ENCODE measurements around the gene TBXAS1. TPM values are rescaled to one million over a fixed set of nuclear protein-coding genes. Genes with fewer than 3 reads are reported as not detected.

TBXAS1 gene
- total and polyA plus RNA-seq, 2 of the 8 experiments (the other 6 are each of a cell fraction or from before 2014, with no cell fraction given), result 0.86 to 2.1 TPM

DNA sequence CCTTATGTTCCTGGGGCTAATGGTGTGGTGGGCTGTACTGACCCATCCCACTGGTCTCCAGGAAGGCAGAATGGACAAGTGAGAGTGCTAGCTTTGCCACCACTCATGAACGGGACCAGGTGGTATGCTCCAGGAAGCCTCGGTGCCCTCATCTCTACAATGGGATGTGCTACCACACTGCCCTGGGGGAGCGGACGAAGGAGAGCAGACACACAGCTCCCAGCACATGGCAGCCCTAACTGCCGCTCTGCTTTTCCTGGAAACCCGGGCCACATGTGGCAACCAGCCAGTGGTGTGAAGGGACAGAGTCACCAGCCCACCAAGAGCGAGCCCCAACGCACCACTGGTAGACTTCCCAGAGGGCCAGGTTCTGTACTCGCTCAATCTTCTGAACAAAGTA, 197.9 kb downstream of the TBXAS1 start:
- FAIRE-seq (no peak), DNase-seq (ENCODE audit: low read depth in 1 of 2, low spot score in 2 of 2) (no peak)
- no peak overlapping the region for H2AK5ac ChIP-seq (ENCODE audit: low read depth, low read length)
- H3K27ac ChIP-seq (ENCODE audit: low read depth, low read length), result no peak overlapping the region
- ChIA-PET CTCF (ENCODE audit: partially characterized antibody) (interaction anchor here (0.8 to 2.2 kb wide), 2 partner anchors 10 to 154 kb away, joined by 4 to 6 read pairs; no protein-coding TSS in a partner anchor), POLR2A (ENCODE audit: partially characterized antibody) (no interaction called here)
- H2BK12ac ChIP-seq (ENCODE audit: low read depth, low read length), result no peak overlapping the region
- no peak overlapping the region for H3K4me2 ChIP-seq (ENCODE audit: insufficient read depth in 1 of 2, low read depth in 2 of 2, low read length in 2 of 2)
- H3K4me1 ChIP-seq (replicated peaks in 1 of 4; ENCODE audit: control insufficient read depth in 3 of 4, insufficient read depth in 4 of 4, low read length in 3 of 4), result no peaks in the 10 kb centered on the region
- no peak overlapping the region for H3K4ac ChIP-seq (replicated peaks; ENCODE audit: insufficient read length, low read depth, low read length)
- H3K23ac ChIP-seq (ENCODE audit: insufficient read length), result no peak overlapping the region
- TF ChIP-seq E2F6 (IDR thresholded peaks at IDR 0.05) (no peak), CHD1 (IDR thresholded peaks at IDR 0.05; ENCODE audit: low read depth, low read length) (no peak), KDM1A (IDR thresholded peaks at IDR 0.05; ENCODE audit: borderline replicate concordance, low read length) (no peak), CHD2 (IDR thresholded peaks at IDR 0.05; ENCODE audit: low read length) (no peak), TEAD4 (IDR thresholded peaks at IDR 0.05; ENCODE audit: low read depth, low read length) (no peak)
- TF ChIP-seq, protein P1, sequence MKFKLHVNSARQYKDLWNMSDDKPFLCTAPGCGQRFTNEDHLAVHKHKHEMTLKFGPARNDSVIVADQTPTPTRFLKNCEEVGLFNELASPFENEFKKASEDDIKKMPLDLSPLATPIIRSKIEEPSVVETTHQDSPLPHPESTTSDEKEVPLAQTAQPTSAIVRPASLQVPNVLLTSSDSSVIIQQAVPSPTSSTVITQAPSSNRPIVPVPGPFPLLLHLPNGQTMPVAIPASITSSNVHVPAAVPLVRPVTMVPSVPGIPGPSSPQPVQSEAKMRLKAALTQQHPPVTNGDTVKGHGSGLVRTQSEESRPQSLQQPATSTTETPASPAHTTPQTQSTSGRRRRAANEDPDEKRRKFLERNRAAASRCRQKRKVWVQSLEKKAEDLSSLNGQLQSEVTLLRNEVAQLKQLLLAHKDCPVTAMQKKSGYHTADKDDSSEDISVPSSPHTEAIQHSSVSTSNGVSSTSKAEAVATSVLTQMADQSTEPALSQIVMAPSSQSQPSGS (IDR thresholded peaks at IDR 0.05; ENCODE audit: low read length), result no peak
- no peak overlapping the region for H3K9ac ChIP-seq (replicated peaks in 1 of 4; ENCODE audit: extremely low read depth in 1 of 4, low read depth in 3 of 4, low read length in 3 of 4)
- H3K23me2 ChIP-seq (ENCODE audit: low read depth, low read length), result no peaks in the 10 kb centered on the region
- 0 out of 2 replicates have a peak, but pooled peaks cover 2% of the 10 kb centered on the region for H3K79me1 ChIP-seq (ENCODE audit: low read depth, low read length)
- no peak overlapping the region for H2BK5ac ChIP-seq (ENCODE audit: low read depth, low read length)
- H4K20me1 ChIP-seq (replicated peaks in 1 of 2; ENCODE audit: control insufficient read depth in 1 of 2, insufficient read depth in 2 of 2, low read length in 2 of 2), result no peaks in the 10 kb centered on the region
- WGBS, 2 experiments (ENCODE audit: extremely low coverage in 1 of 2, insufficient coverage in 1 of 2, insufficient read length in 1 of 2, insufficient replicate concordance in 2 of 2, low coverage in 1 of 2, low lambda C conversion rate in 2 of 2, missing lambda C conversion rate in 1 of 2), result 97% methylated on average over 9 of the region's 9 CpGs; no CpG with 5 or more reads in 1 of the 2 experiments
- H3K79me2 ChIP-seq (ENCODE audit: control insufficient read depth in 1 of 2, insufficient read depth in 2 of 2, low read length in 2 of 2), result no peaks in the 10 kb centered on the region
- no peak overlapping the region for H4K91ac ChIP-seq (replicated peaks; ENCODE audit: insufficient read length, low read length)
- H3K18ac ChIP-seq (ENCODE audit: extremely low read depth, low read length), result no peak overlapping the region
- H2BK15ac ChIP-seq (ENCODE audit: low read length), result no peak overlapping the region
- H3K36me3 ChIP-seq (ENCODE audit: control insufficient read depth in 2 of 4, insufficient read depth in 4 of 4, low read length in 3 of 4), result no peaks in the 10 kb centered on the region
- no peak overlapping the region for H2BK20ac ChIP-seq (ENCODE audit: low read length)
- H3K9me3 ChIP-seq (ENCODE audit: insufficient read depth in 2 of 2, low read depth in 1 of 2, low read length in 1 of 2), result no peaks in the 10 kb centered on the region
- H3K27me3 ChIP-seq (replicated peaks in 1 of 4; ENCODE audit: control insufficient read depth in 3 of 4, extremely low read depth in 1 of 4, insufficient read depth in 3 of 4, low read length in 3 of 4), result no peaks in the 10 kb centered on the region
- no peak overlapping the region for H3K14ac ChIP-seq (ENCODE audit: insufficient read length)
- H4K8ac ChIP-seq (ENCODE audit: extremely low read depth, insufficient read depth, low read length), result 0 out of 2 replicates have a peak overlapping the region, but pooled peaks have one; percentile 57
- no peak overlapping the region for H4K5ac ChIP-seq (ENCODE audit: insufficient read length, low read depth, low read length)
- H3K56ac ChIP-seq (replicated peaks; ENCODE audit: insufficient read length, low read depth, low read length), result no peak overlapping the region
- no peak overlapping the region for H3K4me3 ChIP-seq (ENCODE audit: extremely low read depth in 1 of 4, insufficient read depth in 2 of 4, low read depth in 3 of 4, low read length in 4 of 4)
- H2BK120ac ChIP-seq (replicated peaks; ENCODE audit: low read depth, low read length), result no peak overlapping the region
- no peak overlapping the region for H2AFZ ChIP-seq (ENCODE audit: low read length)

All from H1 (cell line).